Measurements from ENCODE around the gene WDPCP. TPM values are rescaled to one million over a fixed set of nuclear protein-coding genes. Genes with fewer than 3 reads are reported as not detected.
"Not testable (repeated sequence)": the region's sequence is repeated elsewhere in the genome, so short reads cannot be mapped to it uniquely, and the experiment has no call there.

The WDPCP gene
- total and polyA plus RNA-seq, 7 donors = 0.60 to 35.5 (median 14.0) TPM

GRCh38 chr2:63572001-63572400 is 16.3 kb downstream of the WDPCP start:
- Histone ChIP-seq H3K9me3 (peaks cover 0 to under 1% (median 0%) of the 10 kb centered on the region in 4 donors), H3K27ac (no peak overlapping the region), H3K4me1 (no peaks in the 10 kb centered on the region), H3K36me3 (no peaks in the 10 kb centered on the region), H3K27me3 (no peaks in the 10 kb centered on the region), H3K4me3 (no peak overlapping the region)
- no peak for TF ChIP-seq POLR2A (IDR thresholded peaks at IDR 0.05)
- no peak for TF ChIP-seq EP300 (IDR thresholded peaks at IDR 0.05)
- TF ChIP-seq CTCF (IDR thresholded peaks at IDR 0.05) = no peak
- TF ChIP-seq POLR2AphosphoS5 (IDR thresholded peaks at IDR 0.05) = no peak
- intact Hi-C loops (cut with DNase I) = no loop called here
- DNase-seq = no peak
- 97% methylated on average over 2 of the region's 2 CpGs for WGBS, 2 donors

- no peak overlapping the region for H3K4me3 ChIP-seq
- H3K4me1 ChIP-seq = no peaks in the 10 kb centered on the region
- TF ChIP-seq POLR2A (IDR thresholded peaks at IDR 0.05) (no peak), CTCF (IDR thresholded peaks at IDR 0.05) (no peak), EP300 (IDR thresholded peaks at IDR 0.05) (no peak), POLR2AphosphoS5 (IDR thresholded peaks at IDR 0.05) (no peak)
- no peaks in the 10 kb centered on the region for H3K36me3 ChIP-seq
- WGBS, 2 donors = 76 to 84% methylated on average over 2 of the region's 2 CpGs
- H3K27me3 ChIP-seq = no peaks in the 10 kb centered on the region
- H3K9me3 ChIP-seq = peaks cover 0 to 4% (median 0%) of the 10 kb centered on the region in 4 donors
- H3K27ac ChIP-seq = no peak overlapping the region
- DNase-seq = no peak
- intact Hi-C loops (cut with DNase I) = no loop called here
These were observed 17.0 kb downstream of the WDPCP start for GRCh38 chr2:63571291-63571690.

- Histone ChIP-seq H3K27ac (no peak overlapping the region), H3K36me3 (no peaks in the 10 kb centered on the region), H3K4me3 (no peak overlapping the region), H3K27me3 (no peaks in the 10 kb centered on the region), H3K4me1 (no peaks in the 10 kb centered on the region), H3K9me3 (peaks cover 0 to 4% (median 0%) of the 10 kb centered on the region in 4 donors)
- DNase-seq = no peak
- intact Hi-C loops (cut with DNase I) = no loop called here
- TF ChIP-seq CTCF (IDR thresholded peaks at IDR 0.05) = no peak
- no peak for TF ChIP-seq POLR2AphosphoS5 (IDR thresholded peaks at IDR 0.05)
- no peak for TF ChIP-seq POLR2A (IDR thresholded peaks at IDR 0.05)
- no peak for TF ChIP-seq EP300 (IDR thresholded peaks at IDR 0.05)
These were observed 18.5 kb downstream of the WDPCP start for GRCh38 chr2:63569740-63570139.

- Histone ChIP-seq H3K27ac (no peak overlapping the region), H3K36me3 (no peaks in the 10 kb centered on the region), H3K9me3 (peaks cover 0 to 4% (median 0%) of the 10 kb centered on the region in 4 donors), H3K27me3 (no peaks in the 10 kb centered on the region), H3K4me3 (no peak overlapping the region), H3K4me1 (no peaks in the 10 kb centered on the region)
- DNase-seq = no peak
- intact Hi-C loops (cut with DNase I) = no loop called here
- TF ChIP-seq EP300 (IDR thresholded peaks at IDR 0.05) = no peak
- TF ChIP-seq POLR2A (IDR thresholded peaks at IDR 0.05) = no peak
- no peak for TF ChIP-seq CTCF (IDR thresholded peaks at IDR 0.05)
- no peak for TF ChIP-seq POLR2AphosphoS5 (IDR thresholded peaks at IDR 0.05)
These were observed 25.5 kb downstream of the WDPCP start for GRCh38 chr2:63562751-63563150.

- DNase-seq; H3K4me1 ChIP-seq; H3K27me3 ChIP-seq; H3K36me3 ChIP-seq; intact Hi-C loops (cut with DNase I); H3K27ac ChIP-seq; H3K9me3 ChIP-seq; H3K4me3 ChIP-seq: not testable (repeated sequence)
- WGBS, 2 donors = 60 to 85% methylated on average over 3 of the region's 3 CpGs
These were observed 29.4 kb downstream of the WDPCP start for GRCh38 chr2:63558922-63559321.

- H3K27me3 ChIP-seq; intact Hi-C loops (cut with DNase I); H3K36me3 ChIP-seq; H3K27ac ChIP-seq; DNase-seq; H3K4me3 ChIP-seq; H3K4me1 ChIP-seq; H3K9me3 ChIP-seq: not testable (repeated sequence)
These were observed 30.5 kb downstream of the WDPCP start for GRCh38 chr2:63557819-63558218.
